EL (cell line): ENCODE data around the gene PRKRIP1.
"Not testable (repeated sequence)": the region's sequence is repeated elsewhere in the genome, so short reads cannot be mapped to it uniquely, and the experiment has no call there.

Experiments used
- DNase-seq: peaks from one replicate; pipeline ENCODE4 v3.0.0-alpha.2; 2016

The PRKRIP1 gene

DNA sequence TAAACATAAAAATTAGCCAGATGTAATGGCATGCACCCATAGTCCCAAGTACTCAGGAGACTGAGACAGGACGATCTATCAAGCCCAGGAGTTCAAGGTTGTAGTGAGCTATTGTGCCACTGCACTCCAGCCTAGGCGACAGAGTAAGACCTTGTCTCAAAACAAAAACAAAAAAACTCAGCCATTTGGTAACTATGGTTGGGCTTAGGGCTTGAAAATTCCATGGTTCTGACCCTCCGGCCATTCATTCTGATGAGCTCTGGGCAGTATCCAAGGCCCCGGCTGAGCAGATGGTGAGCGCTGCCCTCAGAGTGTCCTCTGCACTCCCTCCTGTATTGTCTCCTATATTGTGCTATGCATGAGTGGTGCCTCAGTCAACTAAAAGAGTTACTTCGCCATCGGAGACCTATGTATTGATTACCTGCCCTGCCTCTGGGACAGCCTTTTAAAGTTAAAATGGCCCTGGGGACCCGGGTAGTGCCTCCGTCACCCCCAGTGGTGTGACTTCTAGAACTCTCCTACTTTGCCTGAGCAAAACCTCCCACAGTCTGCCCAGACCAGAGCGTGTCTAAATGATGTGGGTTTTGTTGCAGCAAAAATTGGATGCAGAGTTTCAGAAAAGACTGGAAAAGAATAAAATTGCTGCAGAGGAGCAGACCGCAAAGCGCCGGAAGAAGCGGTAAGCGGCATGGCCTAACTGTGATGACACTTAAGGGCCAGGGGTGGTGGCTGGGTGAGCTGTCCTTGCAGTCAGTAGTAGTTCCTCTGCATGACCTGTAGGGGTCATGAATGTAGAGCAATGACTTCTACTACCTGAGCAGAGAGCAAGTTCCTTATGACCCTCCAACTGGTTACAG, 8.1 kb downstream of the PRKRIP1 start:
- peak; percentile 44 for DNase-seq

DNA sequence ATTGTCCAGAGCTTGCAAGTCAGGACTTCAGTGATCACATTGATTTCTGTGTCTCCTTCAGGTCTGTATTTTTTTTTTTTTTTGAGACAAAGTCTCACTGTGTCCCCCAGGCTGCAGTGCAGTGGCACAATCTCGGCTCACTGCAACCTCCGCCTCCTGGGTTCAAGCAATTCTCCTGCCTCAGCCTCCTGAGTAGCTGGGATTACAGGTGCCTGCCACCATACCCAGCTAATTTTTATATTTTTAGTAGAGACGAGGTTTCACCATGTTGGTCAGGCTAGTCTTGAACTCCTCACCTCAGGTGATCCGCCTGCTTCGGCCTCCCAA, 8.7 kb downstream of the PRKRIP1 start:
- not testable (repeated sequence) for DNase-seq

- no peak for DNase-seq
These were observed 11.7 kb downstream of the PRKRIP1 start for GRCh38 chr7:102407910-102408309.

- not testable (repeated sequence) for DNase-seq
These were observed 12.4 kb downstream of the PRKRIP1 start for GRCh38 chr7:102408530-102408929.

- DNase-seq = no peak
These were observed 13.2 kb downstream of the PRKRIP1 start for GRCh38 chr7:102409340-102409739.

- DNase-seq = no peak
These were observed 14.0 kb downstream of the PRKRIP1 start for GRCh38 chr7:102410123-102410522.

DNA sequence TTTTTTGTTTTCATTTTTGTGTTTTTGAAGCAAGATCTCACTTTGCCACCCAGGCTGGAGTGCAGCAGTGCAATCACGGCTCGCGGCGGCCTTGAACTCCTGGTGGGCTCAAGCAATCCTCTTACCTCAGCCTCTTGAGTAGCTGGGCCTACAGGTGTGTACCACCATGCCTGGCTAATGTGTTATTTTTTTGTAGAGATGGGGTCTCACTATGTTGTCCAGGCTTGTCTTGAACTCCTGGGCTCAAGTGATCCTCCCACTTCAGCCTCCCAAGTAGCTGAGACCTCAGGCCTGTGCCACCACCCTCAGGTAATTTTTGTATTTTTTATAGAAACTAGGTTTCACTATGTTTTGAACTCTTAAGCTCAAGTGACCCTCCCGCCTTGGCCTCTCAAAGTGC, 14.8 kb downstream of the PRKRIP1 start:
- DNase-seq = no peak

DNA sequence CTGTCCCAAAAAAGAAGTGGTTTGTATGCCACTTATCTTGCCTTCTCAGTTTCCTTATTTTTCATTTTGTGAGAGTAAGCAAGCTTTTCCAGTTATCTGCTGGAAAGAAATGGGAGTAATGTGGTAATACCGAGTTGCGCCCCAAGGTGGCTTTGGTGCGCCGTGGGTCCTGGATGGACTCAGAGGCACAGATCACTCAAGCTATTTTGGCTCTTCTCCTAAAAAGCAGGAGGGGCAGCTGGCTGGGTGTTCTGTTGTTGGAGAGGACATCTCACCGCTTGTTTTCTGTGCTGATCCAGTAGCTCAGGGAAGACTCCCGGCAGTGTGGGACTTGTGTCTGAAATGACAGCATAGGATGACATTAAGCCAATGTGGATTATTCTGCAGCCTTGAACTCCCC, 16.4 kb downstream of the PRKRIP1 start:
- DNase-seq = peak; percentile 21

DNA sequence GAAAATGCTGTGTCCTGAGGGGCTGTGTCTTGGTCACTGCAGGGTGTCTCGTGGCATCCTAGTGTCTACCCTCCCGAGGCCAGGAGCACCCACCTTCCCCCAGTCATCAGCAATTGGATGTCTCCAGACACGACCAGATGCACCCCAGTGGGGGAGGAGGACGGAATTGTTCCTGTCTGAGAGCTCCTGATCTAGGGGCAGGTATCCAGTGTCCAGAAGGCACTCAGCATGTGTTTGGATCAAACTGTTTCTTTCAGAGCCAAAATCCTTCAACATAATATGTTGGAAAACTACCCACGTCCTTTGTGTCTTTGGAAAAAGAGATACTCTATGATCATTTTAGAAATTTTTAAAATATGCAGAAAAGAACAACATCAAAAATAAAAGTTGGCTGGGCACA, 16.9 kb downstream of the PRKRIP1 start:
- DNase-seq = no peak

GRCh38 chr7:102413611-102414010, 17.4 kb downstream of the PRKRIP1 start:
- DNase-seq = no peak

DNA sequence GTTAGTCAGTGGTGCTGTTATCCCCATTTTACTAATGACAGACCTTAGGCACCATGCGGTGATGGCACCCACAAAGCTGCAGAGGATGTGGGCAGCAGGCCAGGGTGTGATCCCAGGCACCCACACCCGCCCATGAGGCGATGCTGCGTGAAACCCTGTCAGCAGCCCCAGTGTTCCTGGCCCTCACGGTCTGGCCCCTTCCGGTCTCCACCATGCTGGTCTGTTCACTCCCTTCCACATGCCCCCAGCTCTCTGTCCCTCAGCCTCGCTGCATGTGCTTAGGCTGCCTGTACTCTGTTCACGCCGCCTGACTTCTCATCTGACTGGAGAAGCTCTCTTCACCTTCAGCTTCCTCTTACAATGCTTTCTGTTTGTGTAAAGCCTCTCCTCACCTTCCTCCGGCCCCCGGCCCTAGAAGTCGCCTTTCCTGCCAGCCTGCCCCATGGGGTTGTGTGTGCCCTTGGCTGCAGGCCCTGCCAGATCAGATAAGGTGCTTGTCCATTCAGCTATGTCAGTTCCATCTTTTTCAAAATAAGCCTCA, 19.6 kb downstream of the PRKRIP1 start:
- DNase-seq = no peak

DNA sequence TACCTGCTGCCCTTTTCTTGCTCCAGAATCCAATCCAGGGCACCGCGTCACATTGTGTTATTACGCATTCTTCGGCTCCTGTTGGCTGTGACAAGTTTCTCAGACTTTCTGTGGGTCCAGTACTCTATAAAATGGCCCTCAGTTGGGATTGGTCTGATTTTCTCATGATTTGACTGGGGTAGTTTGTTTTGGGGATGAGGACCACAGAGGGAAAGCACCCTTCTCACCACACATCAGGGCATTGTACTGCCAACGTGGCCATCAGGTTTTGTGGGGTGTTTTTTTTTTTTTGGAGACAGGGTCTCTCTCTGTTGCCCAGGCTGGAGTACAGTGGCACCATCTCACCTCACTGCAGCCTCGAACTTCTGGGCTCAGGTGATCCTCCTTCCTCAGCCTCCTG, 20.2 kb downstream of the PRKRIP1 start:
- DNase-seq = no peak

- DNase-seq = no peak
These were observed 20.9 kb downstream of the PRKRIP1 start for GRCh38 chr7:102417105-102417504.

GRCh38 chr7:102418592-102418991, 22.4 kb downstream of the PRKRIP1 start:
- DNase-seq = no peak

DNA sequence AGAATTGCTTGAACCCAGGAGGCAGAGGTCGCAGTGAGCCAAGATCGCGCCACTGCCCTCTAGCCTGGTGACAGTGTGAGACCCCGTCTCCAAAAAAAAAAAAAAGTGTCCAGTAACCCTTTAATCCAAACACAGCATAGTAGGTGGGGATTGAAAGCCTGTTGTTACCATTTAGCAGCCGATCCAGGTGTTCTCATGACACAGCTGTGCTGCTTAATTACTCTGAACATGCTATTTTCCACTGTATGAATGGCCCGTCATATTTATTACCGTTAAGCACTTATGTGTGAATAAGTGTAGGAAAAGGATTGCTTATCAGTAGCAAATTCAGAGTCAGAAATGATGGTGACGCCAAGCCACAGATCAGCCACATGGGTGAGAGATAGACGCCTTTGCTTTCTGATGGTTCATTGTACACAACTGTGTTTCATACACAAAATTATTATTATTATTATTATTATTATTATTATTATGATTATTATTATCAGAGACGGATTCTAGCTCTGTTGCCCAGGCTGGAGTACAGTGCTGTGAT, 25.6 kb downstream of the PRKRIP1 start:
- no peak for DNase-seq

DNA sequence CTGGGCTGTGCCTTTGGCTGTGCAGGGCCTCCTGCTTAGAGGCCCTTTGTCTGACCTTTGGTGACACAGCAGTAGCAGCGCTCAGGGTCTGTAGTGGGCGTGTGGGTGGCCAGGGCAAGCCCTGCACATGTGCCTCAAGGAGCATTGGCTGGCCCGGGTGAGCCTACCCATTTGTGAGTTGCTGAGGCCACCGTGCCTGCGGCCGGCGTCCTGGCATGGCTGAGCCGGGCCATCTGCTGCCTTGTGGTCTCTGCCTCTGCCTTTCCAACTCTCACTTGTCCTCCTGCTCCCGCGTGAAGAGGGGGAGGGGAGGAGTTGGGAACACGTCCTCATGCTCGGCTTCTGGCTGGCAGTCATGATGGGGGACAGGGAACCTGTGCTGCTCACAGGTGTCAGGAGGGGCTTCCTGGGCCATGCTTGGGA, 28.0 kb downstream of the PRKRIP1 start:
- DNase-seq = no peak

DNA sequence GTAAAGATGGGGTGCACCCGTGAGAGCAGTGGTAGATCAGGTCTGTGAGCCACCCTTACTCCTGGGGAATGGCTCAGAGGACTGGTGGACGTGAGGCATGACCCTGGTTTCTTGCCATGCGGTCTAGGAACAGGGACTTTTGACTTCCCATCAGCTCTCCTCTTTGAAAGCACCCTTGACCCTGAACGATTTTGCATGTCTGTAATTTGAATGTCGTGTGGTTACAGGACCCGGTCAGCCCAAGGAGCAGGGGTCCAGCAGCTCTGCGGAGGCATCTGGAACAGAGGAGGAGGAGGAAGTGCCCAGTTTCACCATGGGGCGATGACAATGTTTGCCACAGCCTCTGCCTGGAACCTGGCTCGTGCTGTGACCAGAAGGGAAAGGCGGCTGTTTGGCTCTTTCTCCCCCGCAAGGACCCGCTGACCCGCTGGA, 28.6 kb downstream of the PRKRIP1 start:
- DNase-seq = no peak

GRCh38 chr7:102425639-102426267, 29.6 kb downstream of the PRKRIP1 start:
- DNase-seq = no peak

- DNase-seq = no peak
These were observed 30.3 kb downstream of the PRKRIP1 start for GRCh38 chr7:102426268-102427018.

GRCh38 chr7:102427019-102427405, 30.8 kb downstream of the PRKRIP1 start:
- no peak for DNase-seq

DNA sequence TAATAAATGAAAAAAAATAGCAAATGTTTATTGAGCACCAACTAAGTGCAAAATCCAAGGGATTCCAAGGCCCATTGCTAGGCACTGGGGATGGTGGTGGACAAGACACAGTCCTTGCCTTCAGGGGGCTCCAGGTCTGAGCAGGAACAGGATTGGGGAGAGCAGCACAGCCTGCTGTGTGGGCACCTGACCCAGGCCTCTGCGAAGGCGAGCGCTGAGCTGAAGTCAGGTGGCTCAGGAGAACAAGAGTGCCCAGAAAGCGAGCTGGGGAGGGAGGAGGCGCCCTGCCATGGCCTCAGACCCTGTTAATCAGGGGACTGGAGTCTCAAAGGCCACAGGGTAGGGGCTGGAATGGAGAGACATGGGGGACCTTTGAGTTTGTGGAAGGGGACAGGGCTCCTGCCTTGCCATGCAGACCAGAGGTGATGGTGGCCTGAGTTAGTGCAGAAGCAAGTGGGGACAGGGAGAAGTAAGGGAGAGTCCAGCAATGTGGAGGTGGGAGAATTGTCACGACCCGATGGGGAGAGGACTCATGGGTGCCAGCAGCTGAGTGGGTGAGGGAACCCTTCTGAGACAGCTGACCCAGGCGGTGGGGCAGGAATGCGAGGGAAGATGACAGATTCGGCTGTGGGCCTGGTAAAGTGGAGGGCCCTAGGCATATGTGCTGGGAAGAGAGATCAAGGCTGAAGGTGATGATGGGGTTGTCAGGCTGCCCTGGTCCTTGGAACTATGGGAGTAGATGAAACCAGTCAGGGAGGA, 33.2 kb downstream of the PRKRIP1 start:
- no peak for DNase-seq

- DNase-seq = no peak
These were observed 35.6 kb downstream of the PRKRIP1 start for GRCh38 chr7:102431617-102432298.
